DND-41 (cell line): ENCODE results near the gene SH2D7.

Experiments
- ATAC-seq: fragments of 200-7000 bp; cut with Tn5 transposase; 3 replicates; pipeline ENCODE4 v1.9.1; 2021; ENCODE audit warnings: low read depth; ENCODE audit not compliant: insufficient read depth
- DNase-seq: peaks from one replicate; pipeline ENCODE4 v3.0.0-alpha.2; 2020
- H2AFZ ChIP-seq: 2 replicates; pipeline ENCODE4 v1.6.0; 2012; ENCODE audit warnings: low read depth, low read length
- H3K27ac ChIP-seq: 2 replicates; pipeline ENCODE4 v1.5.1; 2012; ENCODE audit warnings: low read length, inconsistent platforms
- H3K27me3 ChIP-seq: fragments of 200-600 bp; sonication (generic); 2 replicates; pipeline ENCODE4 v1.6.0; 2012; ENCODE audit warnings: low read length, mild to moderate bottlenecking, inconsistent platforms; ENCODE audit not compliant: insufficient read depth, poor library complexity
- H3K36me3 ChIP-seq: 2 replicates; pipeline ENCODE4 v1.5.1; 2012; ENCODE audit warnings: low read length, inconsistent platforms; ENCODE audit not compliant: insufficient read depth
- H3K4me1 ChIP-seq: 2 replicates; pipeline ENCODE4 v1.5.1; 2012; ENCODE audit warnings: mild to moderate bottlenecking, low read length; ENCODE audit not compliant: insufficient read depth
- H3K4me2 ChIP-seq: 2 replicates; pipeline ENCODE4 v1.6.0; 2012; ENCODE audit warnings: mild to moderate bottlenecking, moderate library complexity, low read length, inconsistent platforms; ENCODE audit not compliant: insufficient read depth
- H3K4me3 ChIP-seq, 2 experiments: fragments of 200-600 bp in 1 of 2; shearing (Covaris generic) in 1 of 2; 2 replicates each; pipeline ENCODE4 v1.5.1; 2012 to 2016; ENCODE audit warnings: inconsistent platforms in 2 of 2, low read length in 2 of 2, mild to moderate bottlenecking in 2 of 2, low read depth in 1 of 2, moderate library complexity in 1 of 2
- H3K79me2 ChIP-seq: 2 replicates; pipeline ENCODE4 v1.6.0; 2012; ENCODE audit warnings: low read length, inconsistent platforms; ENCODE audit not compliant: insufficient read depth
- H3K9ac ChIP-seq: 2 replicates; pipeline ENCODE4 v1.6.0; 2012; ENCODE audit warnings: low read depth, mild to moderate bottlenecking, inconsistent platforms, low read length, moderate library complexity
- H3K9me3 ChIP-seq: 2 replicates; pipeline ENCODE4 v1.5.1; 2012; ENCODE audit warnings: low read length, moderate library complexity, mild to moderate bottlenecking, inconsistent platforms; ENCODE audit not compliant: insufficient read depth, severe bottlenecking
- H4K20me1 ChIP-seq: 2 replicates; pipeline ENCODE4 v1.6.0; 2012; ENCODE audit warnings: low read length; ENCODE audit not compliant: insufficient read depth
- EZH2 ChIP-seq: IDR thresholded peaks from 3 replicates; pipeline ENCODE4 v1.6.1; 2012; ENCODE audit warnings: borderline replicate concordance, low read depth, mild to moderate bottlenecking, moderate library complexity, low read length, inconsistent platforms; ENCODE audit not compliant: severe bottlenecking
- TF ChIP-seq, protein P1 (sequence below): IDR thresholded peaks from 2 replicates; pipeline ENCODE4 v1.5.1; 2012; ENCODE audit warnings: borderline replicate concordance, low read length, moderate library complexity, mild to moderate bottlenecking; ENCODE audit not compliant: poor library complexity, severe bottlenecking; ENCODE audit errors: extremely low read depth

The SH2D7 gene

DNA sequence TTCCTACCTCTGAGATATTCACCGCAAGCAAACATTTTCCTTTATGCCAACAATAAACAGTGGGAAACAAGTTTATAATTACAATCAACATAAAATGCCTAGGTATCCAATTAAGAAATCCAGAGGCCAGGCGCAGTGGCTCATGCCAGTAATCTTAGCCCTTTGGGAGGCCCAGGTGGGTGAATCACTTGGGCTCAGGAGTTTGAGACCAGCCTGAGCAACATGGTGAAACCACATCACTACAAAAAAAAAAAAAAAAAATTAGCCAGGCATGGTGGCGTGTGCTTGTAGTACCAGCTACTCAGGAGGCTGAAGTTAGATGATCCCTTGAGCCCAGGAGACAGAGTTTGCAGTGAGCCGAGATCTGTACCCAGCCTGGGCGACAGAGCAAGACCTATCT lies 32.1 kb upstream of the SH2D7 start:
- H3K79me2 ChIP-seq: peaks cover 99% of the 10 kb centered on the region
- TF ChIP-seq, protein P1, sequence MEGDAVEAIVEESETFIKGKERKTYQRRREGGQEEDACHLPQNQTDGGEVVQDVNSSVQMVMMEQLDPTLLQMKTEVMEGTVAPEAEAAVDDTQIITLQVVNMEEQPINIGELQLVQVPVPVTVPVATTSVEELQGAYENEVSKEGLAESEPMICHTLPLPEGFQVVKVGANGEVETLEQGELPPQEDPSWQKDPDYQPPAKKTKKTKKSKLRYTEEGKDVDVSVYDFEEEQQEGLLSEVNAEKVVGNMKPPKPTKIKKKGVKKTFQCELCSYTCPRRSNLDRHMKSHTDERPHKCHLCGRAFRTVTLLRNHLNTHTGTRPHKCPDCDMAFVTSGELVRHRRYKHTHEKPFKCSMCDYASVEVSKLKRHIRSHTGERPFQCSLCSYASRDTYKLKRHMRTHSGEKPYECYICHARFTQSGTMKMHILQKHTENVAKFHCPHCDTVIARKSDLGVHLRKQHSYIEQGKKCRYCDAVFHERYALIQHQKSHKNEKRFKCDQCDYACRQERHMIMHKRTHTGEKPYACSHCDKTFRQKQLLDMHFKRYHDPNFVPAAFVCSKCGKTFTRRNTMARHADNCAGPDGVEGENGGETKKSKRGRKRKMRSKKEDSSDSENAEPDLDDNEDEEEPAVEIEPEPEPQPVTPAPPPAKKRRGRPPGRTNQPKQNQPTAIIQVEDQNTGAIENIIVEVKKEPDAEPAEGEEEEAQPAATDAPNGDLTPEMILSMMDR: no peak
- no peak for TF ChIP-seq EZH2
- no peaks in the 10 kb centered on the region for H3K9me3 ChIP-seq
- no peak overlapping the region for H3K4me2 ChIP-seq
- peaks cover 71% of the 10 kb centered on the region for H3K4me1 ChIP-seq
- H3K9ac ChIP-seq: no peak overlapping the region
- peaks cover 31% of the 10 kb centered on the region for H4K20me1 ChIP-seq
- peak overlapping the region; percentile 68; the same call in 1 of the 2 replicates for H3K27ac ChIP-seq
- no peak for DNase-seq
- no peaks in the 10 kb centered on the region; the same call in 1 of the 2 replicates for H3K36me3 ChIP-seq
- no peaks in the 10 kb centered on the region for H3K27me3 ChIP-seq
- ATAC-seq: no peak
- H2AFZ ChIP-seq: no peak overlapping the region
- H3K4me3 ChIP-seq: no peak overlapping the region

DNA sequence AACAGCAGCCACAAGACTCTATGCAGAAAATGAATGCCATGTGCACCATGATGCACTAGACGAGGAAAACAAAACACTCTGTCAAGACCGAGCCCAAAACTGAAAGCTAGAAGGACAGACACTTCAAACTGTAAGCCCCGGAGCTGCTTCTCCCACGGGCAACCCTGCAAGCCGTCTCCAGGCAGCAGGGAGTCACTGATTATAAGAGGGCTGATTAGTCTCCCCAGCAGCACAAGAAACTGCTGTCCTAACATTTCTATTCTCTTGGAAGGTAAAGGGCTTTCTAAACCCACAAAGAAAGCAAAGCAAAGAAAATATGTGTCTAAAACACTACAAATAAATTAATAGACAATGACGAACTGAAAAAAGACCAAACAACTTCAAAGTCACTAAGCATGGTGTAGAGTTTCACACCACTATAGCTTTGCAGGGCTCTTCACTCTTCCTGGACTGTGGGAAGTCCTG lies 30.4 kb upstream of the SH2D7 start:
- H2AFZ ChIP-seq: peak overlapping the region; percentile 30; the same call in 1 of the 2 replicates

DNA sequence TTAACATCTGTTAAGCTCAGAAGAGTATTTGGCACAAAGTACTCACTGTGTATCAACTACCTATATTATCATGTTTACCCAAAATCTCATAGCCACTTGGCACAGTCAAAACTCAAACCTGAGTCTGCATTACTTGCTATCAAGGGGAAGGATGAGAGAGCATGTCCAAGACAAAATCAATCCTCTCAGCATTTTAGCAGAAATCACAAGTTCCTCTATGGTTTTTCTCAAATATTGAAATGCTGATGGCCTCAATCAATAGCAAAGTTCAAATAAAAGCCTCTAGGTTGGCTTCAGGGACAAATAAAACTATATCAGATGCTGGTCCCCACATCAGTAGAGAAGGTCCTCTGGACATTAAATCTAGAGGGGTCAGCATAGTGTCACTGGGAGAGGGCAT lies 29.1 kb upstream of the SH2D7 start:
- Histone ChIP-seq H3K9ac (no peak overlapping the region), H4K20me1 (peaks cover 35% of the 10 kb centered on the region), H3K27me3 (no peaks in the 10 kb centered on the region), H3K79me2 (peaks cover 100% of the 10 kb centered on the region), H3K4me2 (peak overlapping the region; percentile 66), H3K9me3 (no peaks in the 10 kb centered on the region), H3K4me1 (peaks cover 58% of the 10 kb centered on the region), H2AFZ (no peak overlapping the region), H3K36me3 (peaks cover 2% of the 10 kb centered on the region; the same call in 1 of the 2 replicates), H3K4me3 (no peak overlapping the region), H3K27ac (peak overlapping the region; percentile 15; the same call in 1 of the 2 replicates)
- TF ChIP-seq EZH2: no peak
- TF ChIP-seq, protein P1: no peak
- ATAC-seq (no peak), DNase-seq (no peak)

More for the DNA sequence above, 30.4 kb upstream of the SH2D7 start:
- ATAC-seq: peak; percentile 91
- Histone ChIP-seq H3K4me1 (peaks cover 68% of the 10 kb centered on the region), H3K27me3 (no peaks in the 10 kb centered on the region), H3K27ac (peak overlapping the region; percentile 78), H3K4me2 (peak overlapping the region; percentile 66), H3K9me3 (no peaks in the 10 kb centered on the region), H3K4me3 (peak overlapping the region in 1 of 2 experiments; percentile 51; a peak in 2 of 4 replicates), H3K9ac (peak overlapping the region; percentile 41), H4K20me1 (peaks cover 27% of the 10 kb centered on the region), H3K36me3 (peaks cover 2% of the 10 kb centered on the region; the same call in 1 of the 2 replicates), H3K79me2 (peaks cover 99% of the 10 kb centered on the region)
- DNase-seq: peak; percentile 70
- TF ChIP-seq EZH2: no peak
- TF ChIP-seq, protein P1: no peak

DNA sequence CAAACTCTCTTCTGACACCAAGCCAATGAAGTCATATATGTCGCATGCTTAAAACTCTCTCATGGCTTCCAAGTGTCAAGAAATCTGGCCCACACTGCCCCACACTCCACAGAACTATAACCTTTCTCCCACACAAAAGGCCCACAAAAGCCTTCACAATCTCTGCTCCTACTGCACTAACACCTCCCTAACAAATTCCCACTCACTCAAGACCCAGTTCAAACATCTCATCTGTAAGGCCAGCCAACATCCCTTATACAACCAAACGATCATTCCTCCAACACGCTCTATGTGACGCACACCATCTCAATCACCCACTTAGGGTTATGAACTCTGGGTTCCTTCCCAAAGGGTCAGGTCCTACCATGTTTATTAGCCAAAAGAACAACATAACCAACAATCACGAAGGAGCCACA lies 28.4 kb upstream of the SH2D7 start:
- ATAC-seq (no peak), DNase-seq (no peak)
- Histone ChIP-seq H3K4me2 (no peak overlapping the region), H3K4me1 (peaks cover 59% of the 10 kb centered on the region), H3K4me3 (no peak overlapping the region), H3K36me3 (peaks cover 2% of the 10 kb centered on the region; the same call in 1 of the 2 replicates), H3K27me3 (no peaks in the 10 kb centered on the region), H3K27ac (no peak overlapping the region), H3K9ac (no peak overlapping the region), H2AFZ (no peak overlapping the region), H4K20me1 (peaks cover 35% of the 10 kb centered on the region), H3K79me2 (peaks cover 100% of the 10 kb centered on the region), H3K9me3 (no peaks in the 10 kb centered on the region)
- TF ChIP-seq, protein P1: no peak
- no peak for TF ChIP-seq EZH2
